Anterior cingulate cortex (tissue), 58 donors: Measurements from ENCODE around the gene SRRM1.
A peak's percentile ranks its signal among the peaks of the same experiment; 100 is the strongest.
"Not testable (repeated sequence)": the region's sequence is repeated elsewhere in the genome, so short reads cannot be mapped to it uniquely, and the experiment has no call there.

Experiments used
- DNase-seq, 58 donors: peaks; one replicate each; lab custom pipeline; 2025; lab: John Stamatoyannopoulos, UW

The SRRM1 gene

DNA sequence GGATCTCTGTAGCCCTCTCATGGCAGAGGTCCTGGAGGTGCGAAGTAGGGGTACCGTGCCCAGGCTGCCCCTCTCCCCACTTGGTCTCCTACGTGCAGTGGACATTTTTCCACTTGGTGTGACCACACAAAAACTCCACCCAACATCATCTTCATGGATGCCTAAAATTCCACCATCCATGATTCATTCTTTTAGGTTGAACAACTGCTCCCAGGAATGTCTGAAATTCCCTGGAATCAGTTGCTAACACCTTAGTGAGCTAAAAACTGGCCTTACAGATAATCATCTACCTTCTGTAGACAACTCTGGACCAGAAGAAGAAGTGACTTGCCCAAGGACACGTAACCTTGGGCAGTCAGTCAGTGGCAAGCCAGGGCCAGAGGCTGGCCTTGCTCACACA is 70.1 kb downstream of the SRRM1 start:
- DNase-seq = no peak

DNA sequence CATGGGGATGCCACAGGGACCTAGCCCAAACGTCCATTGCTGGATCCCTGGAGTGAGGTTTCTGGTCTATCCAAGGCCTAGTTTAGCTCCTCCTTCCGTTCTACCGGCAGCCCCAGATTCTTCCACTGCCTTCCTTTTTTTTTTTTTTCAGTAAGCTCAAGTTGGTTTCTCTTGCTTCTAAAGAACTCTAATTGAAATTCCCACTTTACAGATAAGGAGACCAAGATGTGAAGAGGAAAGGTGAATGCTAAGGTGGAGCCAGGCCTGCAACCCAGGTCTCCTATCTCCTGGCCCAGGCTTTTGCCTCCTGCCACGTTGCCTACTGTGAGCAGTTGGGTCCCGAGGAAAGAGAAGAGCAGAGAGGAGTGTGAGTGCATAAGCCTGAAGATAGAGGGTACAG is 70.6 kb downstream of the SRRM1 start:
- no peak for DNase-seq

DNA sequence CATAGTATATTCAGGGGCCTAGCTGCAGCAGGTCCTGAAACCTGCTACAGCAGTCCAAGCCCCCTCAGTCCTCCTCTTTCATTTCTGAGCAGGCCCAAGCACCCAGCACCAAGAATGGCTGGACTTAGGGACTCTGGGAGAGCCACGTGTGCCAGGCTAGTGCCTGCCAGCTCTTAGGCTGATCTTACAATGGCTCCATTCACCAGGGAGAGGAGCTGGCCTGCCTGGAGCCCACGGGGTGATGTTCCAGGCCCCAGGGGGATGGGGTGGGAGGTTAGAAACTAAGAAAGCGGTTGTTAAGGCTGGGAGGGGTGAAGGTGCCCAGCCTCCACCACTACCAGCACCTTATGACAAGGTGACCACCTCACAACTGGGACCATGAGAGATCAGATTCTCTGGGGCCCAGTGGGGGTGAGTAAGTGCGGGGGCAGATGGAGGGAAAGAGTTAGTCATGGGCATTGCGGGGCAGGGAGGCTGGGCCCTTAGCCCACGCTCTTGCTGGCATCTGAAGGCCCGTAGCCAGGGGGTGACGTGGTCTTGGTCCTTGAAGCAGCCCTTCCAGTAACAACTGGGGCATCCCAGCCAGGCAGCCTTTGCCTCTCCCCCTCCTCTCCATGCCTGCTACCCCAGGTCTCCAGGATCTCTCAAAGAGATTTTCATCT is 71.9 kb downstream of the SRRM1 start:
- peak in 57 of 58 donors; percentile 32 to 98 (median 85) for DNase-seq

DNA sequence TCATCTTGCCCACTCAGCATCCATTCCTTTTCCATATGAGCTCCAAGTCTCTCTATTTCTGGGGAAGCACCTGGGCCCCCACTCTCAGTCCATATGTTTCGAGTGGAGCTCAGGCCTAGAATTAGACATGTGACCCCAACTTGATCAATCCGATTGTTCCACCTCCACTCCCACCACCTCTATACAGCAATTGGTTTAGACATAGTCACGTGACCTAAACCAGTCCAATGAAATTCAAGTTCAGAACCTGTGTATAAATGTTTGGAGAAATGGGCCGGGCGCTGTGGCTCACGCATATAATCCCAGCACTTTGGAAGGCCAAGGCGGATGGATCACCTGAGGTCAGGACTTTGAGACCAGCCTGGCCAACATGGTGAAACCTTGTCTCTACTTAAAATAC is 72.6 kb downstream of the SRRM1 start:
- no peak for DNase-seq

DNA sequence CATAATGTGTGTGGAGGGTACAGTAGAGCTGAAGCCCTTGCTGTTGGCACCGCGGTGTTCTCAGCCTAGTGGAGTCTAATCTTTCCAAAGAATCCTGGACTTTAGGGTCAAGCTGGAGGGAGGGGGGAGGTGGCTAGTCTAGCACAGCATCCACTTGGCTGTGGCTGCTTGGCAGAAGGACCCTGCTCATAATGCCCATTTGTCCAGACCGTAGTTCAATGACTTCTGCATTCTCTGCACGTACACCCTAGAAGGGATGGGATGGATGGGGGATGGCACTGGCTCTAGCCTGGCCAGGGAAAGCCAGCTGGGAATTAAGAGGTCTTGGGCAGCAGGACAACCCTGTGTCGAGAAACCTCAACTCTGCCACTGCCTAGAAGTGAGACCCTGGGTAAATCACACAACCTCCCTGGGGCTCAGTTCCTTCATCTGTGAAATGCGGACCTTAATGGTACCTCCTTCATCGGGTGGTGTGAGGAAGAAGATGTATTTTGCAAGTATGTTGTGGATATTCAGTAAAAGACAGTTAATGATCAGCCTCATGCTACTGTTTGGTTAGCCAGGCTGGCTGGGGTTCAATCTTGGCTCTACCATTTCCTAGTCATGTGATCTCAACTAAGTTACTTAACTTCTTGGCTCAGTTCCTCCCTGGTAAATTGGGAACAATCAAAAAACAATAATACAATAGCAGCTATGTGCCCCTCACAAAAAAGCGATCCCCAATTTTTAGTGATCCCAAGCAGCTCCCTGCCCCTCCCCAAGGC is 75.0 kb downstream of the SRRM1 start:
- DNase-seq = peak in 56 of 58 donors; percentile 17 to 97 (median 84)

DNA sequence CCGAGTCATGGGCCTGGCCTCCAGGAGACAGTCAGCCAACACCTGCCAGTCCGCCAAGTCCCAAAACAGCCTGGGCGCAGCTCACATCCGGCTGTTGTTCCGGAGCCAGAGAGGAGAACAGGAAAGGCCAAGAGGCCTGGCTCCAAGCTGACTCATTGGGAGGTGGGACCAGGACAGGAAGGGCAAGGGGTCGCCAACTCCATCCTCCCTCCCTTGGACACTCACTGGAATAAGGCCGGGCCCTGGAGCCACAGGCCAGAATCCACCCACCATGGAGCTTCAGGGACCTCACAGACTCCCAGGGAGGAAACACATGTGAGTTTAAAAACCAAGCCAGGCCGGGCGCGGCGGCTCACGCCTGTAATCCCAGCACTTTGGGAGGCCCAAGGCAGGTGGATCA is 77.0 kb downstream of the SRRM1 start:
- DNase-seq = peak in 9 of 58 donors; percentile 8 to 68 (median 28)

DNA sequence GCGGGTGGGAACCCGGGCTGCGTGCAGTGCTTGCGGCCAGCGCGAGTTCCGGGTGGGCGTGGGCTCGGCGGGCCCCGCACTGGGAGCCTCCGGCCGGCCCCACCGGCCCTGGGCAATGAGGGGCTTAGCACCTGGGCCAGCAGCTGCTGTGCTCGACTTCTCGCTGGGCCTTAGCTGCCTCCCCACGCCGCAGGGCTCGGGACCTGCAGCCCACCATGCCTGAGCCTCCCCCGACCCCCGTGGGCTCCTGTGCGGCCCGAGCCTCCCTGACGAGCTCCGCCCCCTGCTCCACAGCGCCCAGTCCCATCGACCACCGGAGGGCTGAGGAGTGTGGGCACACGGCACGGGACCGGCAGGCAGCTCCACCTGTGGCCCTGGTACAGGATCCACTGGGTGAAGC is 78.4 kb downstream of the SRRM1 start:
- DNase-seq = no peak

DNA sequence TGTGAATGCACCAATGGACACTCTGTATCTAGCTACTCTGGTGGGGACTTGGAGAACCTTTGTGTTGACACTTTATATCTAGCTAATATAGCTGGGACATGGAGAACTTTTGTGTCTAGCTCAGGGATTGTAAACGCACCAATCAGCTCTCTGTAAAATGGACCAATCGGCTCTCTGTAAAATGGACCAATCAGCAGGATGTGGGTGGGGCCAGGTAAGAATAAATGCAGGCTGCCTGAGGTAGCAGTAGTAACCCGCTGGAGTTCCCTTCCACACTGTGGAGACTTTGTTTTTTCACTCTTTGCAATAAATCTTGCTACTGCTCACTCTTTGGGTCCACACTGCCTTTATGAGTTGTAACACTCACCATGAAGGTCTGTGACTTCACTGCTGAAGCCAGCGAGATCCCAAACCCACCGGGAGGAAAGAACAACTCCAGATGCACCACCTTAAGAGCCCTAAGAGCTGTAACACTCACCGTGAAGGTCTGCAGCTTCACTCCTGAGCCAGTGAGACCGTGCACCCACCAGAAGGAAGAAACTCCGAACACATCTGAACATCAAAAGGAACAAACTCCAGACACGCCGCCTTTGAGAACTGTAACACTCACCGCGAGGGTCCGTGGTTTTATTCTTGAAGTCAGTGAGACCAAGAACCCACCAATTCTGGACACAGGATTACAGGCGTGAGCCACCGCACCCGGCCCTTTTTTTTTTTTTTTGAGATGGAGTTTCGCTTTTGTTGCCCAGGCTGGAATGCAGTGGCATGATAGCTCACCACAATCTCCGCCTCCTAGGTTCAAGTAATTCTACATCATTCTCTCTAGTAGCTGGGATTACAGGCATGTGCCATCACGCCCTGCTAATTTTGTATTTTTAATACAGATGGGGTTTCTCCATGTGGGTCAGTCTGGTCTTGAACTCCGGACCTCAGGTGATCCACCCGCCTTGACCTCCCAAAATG is 79.3 kb downstream of the SRRM1 start:
- not testable (repeated sequence) for DNase-seq
